Stimulated activated naive CD8-positive, alpha-beta T cell treated with anti-CD3 and anti-CD28 coated beads, Interleukin-15, Interleukin-2, amounts not matched to agents 100 U/mL and 50 U/mL, for 24 hours (primary cell): Measurements from ENCODE around the gene PCDH9.
A peak's percentile ranks its signal among the peaks of the same experiment; 100 is the strongest.

ENCODE experiments used
- ATAC-seq: fragments of 150-1000 bp; cut with Tn5 transposase; one replicate; pipeline ENCODE4 v1.10.0; 2021
- DNase-seq: peaks from one replicate; pipeline ENCODE4 v3.0.0; 2021

PCDH9 gene

GRCh38 chr13:66745307-66745706 is 484.8 kb downstream of the PCDH9 start:
- DNase-seq (no peak), ATAC-seq (no peak)

GRCh38 chr13:66723576-66723975 is 506.6 kb downstream of the PCDH9 start:
- no peak for ATAC-seq
- no peak for DNase-seq

GRCh38 chr13:66716538-66716937 is 513.6 kb downstream of the PCDH9 start:
- DNase-seq (no peak), ATAC-seq (no peak)

- ATAC-seq, result no peak
- DNase-seq, result no peak
These were observed 515.3 kb downstream of the PCDH9 start for GRCh38 chr13:66714795-66715194.

- no peak for ATAC-seq
- DNase-seq, result no peak
These were observed 526.0 kb downstream of the PCDH9 start for GRCh38 chr13:66704110-66704509.

- no peak for ATAC-seq
- no peak for DNase-seq
These were observed 526.5 kb downstream of the PCDH9 start for GRCh38 chr13:66703597-66703996.

- no peak for DNase-seq
These were observed 530.0 kb downstream of the PCDH9 start for GRCh38 chr13:66700117-66700601.

GRCh38 chr13:66693656-66694055 is 536.5 kb downstream of the PCDH9 start:
- DNase-seq (no peak), ATAC-seq (no peak)

More at GRCh38 chr13:66700117-66700601, 530.0 kb downstream of the PCDH9 start:
- no peak for ATAC-seq

GRCh38 chr13:66691149-66691548 is 539.0 kb downstream of the PCDH9 start:
- ATAC-seq, result no peak

GRCh38 chr13:66689628-66690027 is 540.5 kb downstream of the PCDH9 start:
- DNase-seq, result no peak
- no peak for ATAC-seq

More at GRCh38 chr13:66691149-66691548, 539.0 kb downstream of the PCDH9 start:
- no peak for DNase-seq

GRCh38 chr13:66689037-66689619 is 541.0 kb downstream of the PCDH9 start:
- ATAC-seq, result no peak
- no peak for DNase-seq

GRCh38 chr13:66681403-66681802 is 548.7 kb downstream of the PCDH9 start:
- no peak for DNase-seq
- ATAC-seq, result no peak

- DNase-seq (no peak), ATAC-seq (no peak)
These were observed 550.1 kb downstream of the PCDH9 start for GRCh38 chr13:66680031-66680430.

GRCh38 chr13:66675620-66676019 is 554.5 kb downstream of the PCDH9 start:
- ATAC-seq, result no peak
- DNase-seq, result no peak

GRCh38 chr13:66673401-66673800 is 556.7 kb downstream of the PCDH9 start:
- no peak for DNase-seq
- no peak for ATAC-seq

- ATAC-seq, result no peak
- no peak for DNase-seq
These were observed 564.1 kb downstream of the PCDH9 start for GRCh38 chr13:66665991-66666390.

GRCh38 chr13:66663711-66664110 is 566.4 kb downstream of the PCDH9 start:
- ATAC-seq, result no peak
- no peak for DNase-seq

- DNase-seq (no peak), ATAC-seq (no peak)
These were observed 566.9 kb downstream of the PCDH9 start for GRCh38 chr13:66663206-66663605.

GRCh38 chr13:66661336-66661735 is 568.8 kb downstream of the PCDH9 start:
- ATAC-seq, result no peak
- no peak for DNase-seq

- ATAC-seq (no peak), DNase-seq (no peak)
These were observed 569.7 kb downstream of the PCDH9 start for GRCh38 chr13:66660468-66660813.

- ATAC-seq (peak; percentile 32), DNase-seq (no peak)
These were observed 570.3 kb downstream of the PCDH9 start for GRCh38 chr13:66659701-66660467.

- DNase-seq (no peak), ATAC-seq (no peak)
These were observed 570.9 kb downstream of the PCDH9 start for GRCh38 chr13:66659286-66659685.

- DNase-seq (no peak), ATAC-seq (no peak)
These were observed 572.8 kb downstream of the PCDH9 start for GRCh38 chr13:66657165-66657881.
